HG03097 (cell line): ENCODE results near the gene SPI1.
"Not testable (repeated sequence)": the region's sequence is repeated elsewhere in the genome, so short reads cannot be mapped to it uniquely, and the experiment has no call there.

Source experiments
- ATAC-seq: cut with Tn5 transposase; IDR thresholded peaks from one replicate; pipeline ENCODE4 v1.9.1; 2021; ENCODE audit not compliant: unreplicated experiment, low FRiP score

SPI1 gene

GRCh38 chr11:47328449-47329390 lies 49.6 kb downstream of the SPI1 start:
- ATAC-seq, result no peak

GRCh38 chr11:47327949-47328348 lies 50.4 kb downstream of the SPI1 start:
- no peak for ATAC-seq

- ATAC-seq, result no peak
These were observed 51.3 kb downstream of the SPI1 start for GRCh38 chr11:47327025-47327424.

- ATAC-seq, result no peak
These were observed 52.1 kb downstream of the SPI1 start for GRCh38 chr11:47326198-47326597.

- no peak for ATAC-seq
These were observed 52.9 kb downstream of the SPI1 start for GRCh38 chr11:47325271-47326041.

- ATAC-seq, result no peak
These were observed 53.8 kb downstream of the SPI1 start for GRCh38 chr11:47324520-47324919.

- no peak for ATAC-seq
These were observed 60.2 kb downstream of the SPI1 start for GRCh38 chr11:47318166-47318565.

- no peak for ATAC-seq
These were observed 61.1 kb downstream of the SPI1 start for GRCh38 chr11:47317064-47317828.

- ATAC-seq, result not testable (repeated sequence)
These were observed 61.8 kb downstream of the SPI1 start for GRCh38 chr11:47316501-47316900.

- ATAC-seq, result no peak
These were observed 63.4 kb downstream of the SPI1 start for GRCh38 chr11:47314992-47315391.

- no peak for ATAC-seq
These were observed 70.1 kb downstream of the SPI1 start for GRCh38 chr11:47308050-47308823.

- no peak for ATAC-seq
These were observed 71.9 kb downstream of the SPI1 start for GRCh38 chr11:47306484-47306844.

GRCh38 chr11:47305734-47306483 lies 72.4 kb downstream of the SPI1 start:
- no peak for ATAC-seq
